ENCODE data around the gene SRRM4. TPM values are rescaled to one million over a fixed set of nuclear protein-coding genes. Genes with fewer than 3 reads are reported as not detected.
A peak's percentile ranks its signal among the peaks of the same experiment; 100 is the strongest.

The SRRM4 gene
- total and polyA plus RNA-seq, 2 experiments from 2014 or later, result 0.53 to 0.63 TPM

GRCh38 chr12:119183942-119184695 is 202.8 kb downstream of the SRRM4 start:
- Mint-ChIP-seq H3K36me3 (ENCODE audit: low read depth) (peaks cover 16% of the 10 kb centered on the region), H3K27ac (no peak overlapping the region), H3K27me3 (ENCODE audit: insufficient read depth, low read depth, poor library complexity) (peaks cover 5% of the 10 kb centered on the region), H3K4me3 (no peak overlapping the region), H3K4me1 (peaks cover 34% of the 10 kb centered on the region), H3K9me3 (peaks cover 4% of the 10 kb centered on the region; the same call in 2 of the 3 replicates)
- no peak for ATAC-seq
- peaks cover 25% of the 10 kb centered on the region for H3K4me1 ChIP-seq (ENCODE audit: insufficient read depth)
- TF ChIP-seq CREB1 (CRISPR knock-in tag; IDR thresholded peaks at IDR 0.05; ENCODE audit: low read depth) (no peak), NANOG (IDR thresholded peaks at IDR 0.05; ENCODE audit: borderline replicate concordance) (no peak), EZH2phosphoT487 (IDR thresholded peaks at IDR 0.05; ENCODE audit: unreplicated experiment) (no peak), CTCF (conservative IDR thresholded peaks at IDR 0.05; ENCODE audit: low read depth in 2 of 2) (no peak), EZH2 (IDR thresholded peaks at IDR 0.05; ENCODE audit: low read depth, unreplicated experiment) (no peak), ZNF114 (CRISPR knock-in tag; IDR thresholded peaks at IDR 0.05) (no peak), POLR2AphosphoS5 (IDR thresholded peaks at IDR 0.05; ENCODE audit: low read depth) (no peak), ETS1 (IDR thresholded peaks at IDR 0.05) (no peak), STAT1 (IDR thresholded peaks at IDR 0.05; ENCODE audit: unreplicated experiment) (no peak), ZNF462 (CRISPR knock-in tag; IDR thresholded peaks at IDR 0.05) (no peak)
- TF ChIP-seq, protein P1, sequence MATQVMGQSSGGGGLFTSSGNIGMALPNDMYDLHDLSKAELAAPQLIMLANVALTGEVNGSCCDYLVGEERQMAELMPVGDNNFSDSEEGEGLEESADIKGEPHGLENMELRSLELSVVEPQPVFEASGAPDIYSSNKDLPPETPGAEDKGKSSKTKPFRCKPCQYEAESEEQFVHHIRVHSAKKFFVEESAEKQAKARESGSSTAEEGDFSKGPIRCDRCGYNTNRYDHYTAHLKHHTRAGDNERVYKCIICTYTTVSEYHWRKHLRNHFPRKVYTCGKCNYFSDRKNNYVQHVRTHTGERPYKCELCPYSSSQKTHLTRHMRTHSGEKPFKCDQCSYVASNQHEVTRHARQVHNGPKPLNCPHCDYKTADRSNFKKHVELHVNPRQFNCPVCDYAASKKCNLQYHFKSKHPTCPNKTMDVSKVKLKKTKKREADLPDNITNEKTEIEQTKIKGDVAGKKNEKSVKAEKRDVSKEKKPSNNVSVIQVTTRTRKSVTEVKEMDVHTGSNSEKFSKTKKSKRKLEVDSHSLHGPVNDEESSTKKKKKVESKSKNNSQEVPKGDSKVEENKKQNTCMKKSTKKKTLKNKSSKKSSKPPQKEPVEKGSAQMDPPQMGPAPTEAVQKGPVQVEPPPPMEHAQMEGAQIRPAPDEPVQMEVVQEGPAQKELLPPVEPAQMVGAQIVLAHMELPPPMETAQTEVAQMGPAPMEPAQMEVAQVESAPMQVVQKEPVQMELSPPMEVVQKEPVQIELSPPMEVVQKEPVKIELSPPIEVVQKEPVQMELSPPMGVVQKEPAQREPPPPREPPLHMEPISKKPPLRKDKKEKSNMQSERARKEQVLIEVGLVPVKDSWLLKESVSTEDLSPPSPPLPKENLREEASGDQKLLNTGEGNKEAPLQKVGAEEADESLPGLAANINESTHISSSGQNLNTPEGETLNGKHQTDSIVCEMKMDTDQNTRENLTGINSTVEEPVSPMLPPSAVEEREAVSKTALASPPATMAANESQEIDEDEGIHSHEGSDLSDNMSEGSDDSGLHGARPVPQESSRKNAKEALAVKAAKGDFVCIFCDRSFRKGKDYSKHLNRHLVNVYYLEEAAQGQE (IDR thresholded peaks at IDR 0.05; ENCODE audit: unreplicated experiment), result no peak
- H3K4me2 ChIP-seq, result no peak overlapping the region
- no peaks in the 10 kb centered on the region for H3K36me3 ChIP-seq (ENCODE audit: insufficient read depth)
- no peak overlapping the region for H3K4me3 ChIP-seq
- no peaks in the 10 kb centered on the region for H4K20me1 ChIP-seq (replicated peaks; ENCODE audit: insufficient read depth)
- no peaks in the 10 kb centered on the region for H3K27me3 ChIP-seq (ENCODE audit: insufficient read depth)
- H3K79me2 ChIP-seq (replicated peaks; ENCODE audit: insufficient read depth), result no peaks in the 10 kb centered on the region
- H3F3A ChIP-seq (replicated peaks; ENCODE audit: low read depth), result no peaks in the 10 kb centered on the region
- no peak for DNase-seq (ENCODE audit: low spot score)
- H2AFZ ChIP-seq, result no peak overlapping the region
- H3K9me2 ChIP-seq (ENCODE audit: insufficient read depth), result no peaks in the 10 kb centered on the region
- H3K27ac ChIP-seq (ENCODE audit: low read depth), result 0 out of 2 replicates have a peak overlapping the region, but pooled peaks have one; percentile 26
